IMR-90 (cell line): ENCODE data around the gene KNL1.

Experiments used
- TF ChIP-seq, protein P1 (sequence below): conservative IDR thresholded peaks from 2 replicates; pipeline ENCODE4 v1.5.1; 2012; ENCODE audit warnings: mild to moderate bottlenecking, low read depth, low read length, improper control_type of control experiment
- TF ChIP-seq, protein P2 (sequence below): fragments of 150-350 bp; IDR thresholded peaks from 2 replicates; pipeline ENCODE4 v1.6.1; 2016; ENCODE audit warnings: low read depth, mild to moderate bottlenecking, low read length, moderate library complexity, borderline replicate concordance

DNA sequence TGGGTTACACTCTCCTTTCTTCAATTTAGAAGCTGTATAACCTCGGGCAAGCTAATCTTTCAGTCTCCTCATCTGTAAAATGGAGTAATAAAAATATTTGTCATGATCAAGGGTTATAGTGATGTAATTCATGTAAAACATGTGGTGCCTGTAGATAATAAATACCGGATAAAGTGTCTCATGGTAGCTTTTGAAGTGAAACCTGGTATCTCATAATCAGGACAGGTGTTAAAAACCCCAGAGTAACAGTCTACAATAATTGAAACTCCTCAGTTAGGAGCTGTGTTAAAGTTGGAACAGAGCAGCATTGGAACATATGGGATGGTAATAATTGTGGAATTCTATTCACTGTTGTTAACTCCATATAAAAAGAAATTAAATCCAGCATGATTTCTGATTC is 884 bp upstream of the KNL1 start:
- TF ChIP-seq, protein P1, sequence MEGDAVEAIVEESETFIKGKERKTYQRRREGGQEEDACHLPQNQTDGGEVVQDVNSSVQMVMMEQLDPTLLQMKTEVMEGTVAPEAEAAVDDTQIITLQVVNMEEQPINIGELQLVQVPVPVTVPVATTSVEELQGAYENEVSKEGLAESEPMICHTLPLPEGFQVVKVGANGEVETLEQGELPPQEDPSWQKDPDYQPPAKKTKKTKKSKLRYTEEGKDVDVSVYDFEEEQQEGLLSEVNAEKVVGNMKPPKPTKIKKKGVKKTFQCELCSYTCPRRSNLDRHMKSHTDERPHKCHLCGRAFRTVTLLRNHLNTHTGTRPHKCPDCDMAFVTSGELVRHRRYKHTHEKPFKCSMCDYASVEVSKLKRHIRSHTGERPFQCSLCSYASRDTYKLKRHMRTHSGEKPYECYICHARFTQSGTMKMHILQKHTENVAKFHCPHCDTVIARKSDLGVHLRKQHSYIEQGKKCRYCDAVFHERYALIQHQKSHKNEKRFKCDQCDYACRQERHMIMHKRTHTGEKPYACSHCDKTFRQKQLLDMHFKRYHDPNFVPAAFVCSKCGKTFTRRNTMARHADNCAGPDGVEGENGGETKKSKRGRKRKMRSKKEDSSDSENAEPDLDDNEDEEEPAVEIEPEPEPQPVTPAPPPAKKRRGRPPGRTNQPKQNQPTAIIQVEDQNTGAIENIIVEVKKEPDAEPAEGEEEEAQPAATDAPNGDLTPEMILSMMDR: no peak
- TF ChIP-seq, protein P2, sequence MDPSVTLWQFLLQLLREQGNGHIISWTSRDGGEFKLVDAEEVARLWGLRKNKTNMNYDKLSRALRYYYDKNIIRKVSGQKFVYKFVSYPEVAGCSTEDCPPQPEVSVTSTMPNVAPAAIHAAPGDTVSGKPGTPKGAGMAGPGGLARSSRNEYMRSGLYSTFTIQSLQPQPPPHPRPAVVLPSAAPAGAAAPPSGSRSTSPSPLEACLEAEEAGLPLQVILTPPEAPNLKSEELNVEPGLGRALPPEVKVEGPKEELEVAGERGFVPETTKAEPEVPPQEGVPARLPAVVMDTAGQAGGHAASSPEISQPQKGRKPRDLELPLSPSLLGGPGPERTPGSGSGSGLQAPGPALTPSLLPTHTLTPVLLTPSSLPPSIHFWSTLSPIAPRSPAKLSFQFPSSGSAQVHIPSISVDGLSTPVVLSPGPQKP: no peak
